Measurements from ENCODE around the gene TXLNB.

DNA sequence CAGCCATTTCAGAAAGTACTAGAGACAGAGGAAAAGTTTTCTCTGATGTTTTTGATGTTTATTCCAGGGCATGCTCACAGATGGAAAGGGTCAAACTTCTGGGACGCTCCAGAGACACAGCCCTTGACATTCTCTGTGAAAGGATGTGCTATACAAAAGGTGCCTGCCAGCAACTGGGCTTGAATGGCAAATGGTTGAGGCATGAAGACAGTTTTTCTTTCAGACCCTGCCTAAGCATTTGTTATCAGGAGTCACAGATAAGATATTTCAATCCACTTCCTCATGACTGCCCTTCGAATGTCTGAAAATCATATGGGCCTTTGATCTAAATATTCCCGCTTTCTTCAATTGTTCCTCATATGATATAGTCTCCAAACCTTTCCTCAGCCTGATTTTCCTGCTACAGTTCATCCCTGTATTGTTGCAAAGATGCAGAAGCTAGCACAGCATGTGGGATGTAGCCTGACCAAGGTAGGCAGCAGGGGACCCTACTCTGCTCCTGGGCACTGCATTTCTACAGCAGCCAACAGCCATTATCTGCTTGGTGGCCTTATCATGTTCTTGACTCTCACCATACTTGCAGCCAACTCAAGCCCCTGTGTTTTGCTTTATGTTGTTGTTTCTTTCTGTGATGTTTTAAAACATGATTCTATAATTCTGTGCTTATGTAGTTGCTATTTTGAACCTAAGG, 14.6 kb upstream of the TXLNB start:
- TF ChIP-seq, protein P1, sequence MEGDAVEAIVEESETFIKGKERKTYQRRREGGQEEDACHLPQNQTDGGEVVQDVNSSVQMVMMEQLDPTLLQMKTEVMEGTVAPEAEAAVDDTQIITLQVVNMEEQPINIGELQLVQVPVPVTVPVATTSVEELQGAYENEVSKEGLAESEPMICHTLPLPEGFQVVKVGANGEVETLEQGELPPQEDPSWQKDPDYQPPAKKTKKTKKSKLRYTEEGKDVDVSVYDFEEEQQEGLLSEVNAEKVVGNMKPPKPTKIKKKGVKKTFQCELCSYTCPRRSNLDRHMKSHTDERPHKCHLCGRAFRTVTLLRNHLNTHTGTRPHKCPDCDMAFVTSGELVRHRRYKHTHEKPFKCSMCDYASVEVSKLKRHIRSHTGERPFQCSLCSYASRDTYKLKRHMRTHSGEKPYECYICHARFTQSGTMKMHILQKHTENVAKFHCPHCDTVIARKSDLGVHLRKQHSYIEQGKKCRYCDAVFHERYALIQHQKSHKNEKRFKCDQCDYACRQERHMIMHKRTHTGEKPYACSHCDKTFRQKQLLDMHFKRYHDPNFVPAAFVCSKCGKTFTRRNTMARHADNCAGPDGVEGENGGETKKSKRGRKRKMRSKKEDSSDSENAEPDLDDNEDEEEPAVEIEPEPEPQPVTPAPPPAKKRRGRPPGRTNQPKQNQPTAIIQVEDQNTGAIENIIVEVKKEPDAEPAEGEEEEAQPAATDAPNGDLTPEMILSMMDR (IDR thresholded peaks at IDR 0.05; ENCODE audit: low read length) = no peak
- no peak for TF ChIP-seq EZH2 (IDR thresholded peaks at IDR 0.05; ENCODE audit: borderline replicate concordance, low read length)
